Brain microvascular endothelial cell (primary cell): ENCODE data around the gene RPS3.
"Not testable (repeated sequence)": the region's sequence is repeated elsewhere in the genome, so short reads cannot be mapped to it uniquely, and the experiment has no call there.

Experiments used
- DNase-seq: peaks from one replicate; pipeline ENCODE4 v3.0.0-alpha.2; 2020
- H3K27ac ChIP-seq: fragments of 250-450 bp; sonication (Bioruptor Pico); 2 replicates; pipeline ENCODE4 v1.5.1; 2020; ENCODE audit warnings: mild to moderate bottlenecking, moderate library complexity
- H3K27me3 ChIP-seq: fragments of 250-450 bp; sonication (Bioruptor Pico); replicated peaks from 2 replicates; pipeline ENCODE4 v1.5.1; 2020; ENCODE audit warnings: mild to moderate bottlenecking
- H3K36me3 ChIP-seq: fragments of 250-450 bp; sonication (Bioruptor Pico); replicated peaks from 2 replicates; pipeline ENCODE4 v1.5.1; 2020; ENCODE audit warnings: mild to moderate bottlenecking
- H3K4me3 ChIP-seq: 2 replicates; pipeline ENCODE4 v1.5.1; 2011; ENCODE audit warnings: low read depth, mild to moderate bottlenecking, control low read depth, low read length, moderate library complexity
- CTCF ChIP-seq: IDR thresholded peaks from 2 replicates; pipeline ENCODE4 v1.5.1; 2011; ENCODE audit warnings: low read depth, mild to moderate bottlenecking, moderate library complexity, low read length, control low read depth, inconsistent platforms; ENCODE audit errors: missing control alignments
- in situ Hi-C: cut with HindIII; loops from 2 replicates; pipeline ENCODE4 v1.10.0; 2017; ENCODE audit warnings: low sequenced_read_pairs, low pct_ligation_motif_present

Gene RPS3

DNA sequence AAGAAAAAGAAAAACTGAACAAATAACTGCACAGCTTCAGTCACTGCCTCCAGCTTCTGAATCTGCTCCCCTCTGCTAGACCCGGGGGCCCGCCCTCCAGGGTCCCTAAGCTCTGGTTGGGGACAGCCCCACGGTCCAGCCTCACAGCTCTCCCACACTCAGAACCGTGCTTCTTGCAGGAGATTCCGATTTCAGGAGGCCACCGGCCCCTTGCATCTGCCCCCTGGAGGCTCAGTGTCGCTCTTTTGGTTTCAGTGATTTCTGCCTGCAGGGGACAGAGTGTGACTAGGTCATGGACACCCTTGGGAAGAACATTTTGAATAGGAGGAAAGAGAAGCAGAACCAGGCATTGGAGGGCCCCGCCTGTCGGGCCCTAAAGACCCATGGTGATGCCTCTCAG lies 23.1 kb upstream of the RPS3 start:
- H3K27me3 ChIP-seq, result no peaks in the 10 kb centered on the region
- no peak overlapping the region for H3K27ac ChIP-seq
- no peaks in the 10 kb centered on the region for H3K36me3 ChIP-seq
- DNase-seq, result no peak
- in situ Hi-C loops, result no loop called here
- no peak overlapping the region for H3K4me3 ChIP-seq
- TF ChIP-seq CTCF, result peak; percentile 53

DNA sequence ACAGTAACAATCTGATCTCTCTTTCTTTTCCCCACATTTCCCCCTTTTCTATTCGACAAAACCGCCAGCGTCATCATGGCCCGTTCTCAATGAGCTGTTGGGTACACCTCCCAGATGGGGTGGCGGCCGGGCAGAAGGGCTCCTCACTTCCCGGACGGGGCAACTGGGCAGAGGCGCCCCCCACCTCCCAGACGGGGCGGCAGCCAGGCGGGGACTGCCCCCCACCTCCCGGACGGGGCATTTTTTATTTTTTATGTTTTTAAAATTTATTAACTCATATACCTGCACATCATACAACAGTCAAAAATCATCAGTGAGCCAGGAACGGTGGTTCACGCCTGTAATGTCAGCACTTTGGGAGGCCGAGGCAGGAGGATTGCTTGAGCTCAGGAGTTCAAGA lies 20.5 kb upstream of the RPS3 start:
- DNase-seq, H3K27ac ChIP-seq, H3K4me3 ChIP-seq, H3K27me3 ChIP-seq, in situ Hi-C loops, H3K36me3 ChIP-seq: not testable (repeated sequence)

DNA sequence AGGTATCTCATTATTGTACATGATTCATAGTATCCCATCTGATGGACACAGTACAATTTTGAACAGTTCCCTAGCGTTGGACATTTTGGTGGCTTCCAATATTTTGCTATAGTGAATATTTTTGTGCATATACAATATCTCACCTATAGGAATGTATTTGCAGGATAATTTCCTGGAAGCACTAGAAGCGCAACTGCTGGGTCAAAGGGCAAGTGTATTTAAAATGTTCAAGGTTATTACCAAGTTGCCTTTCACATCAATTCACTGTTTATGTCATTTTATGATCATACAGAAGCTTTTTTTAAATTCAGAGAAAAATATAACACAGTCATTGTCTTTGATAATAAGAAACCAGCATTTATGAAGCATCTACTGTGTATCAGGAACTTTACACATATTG lies 19.1 kb upstream of the RPS3 start:
- no peak overlapping the region for H3K27ac ChIP-seq
- no peak for DNase-seq
- no peaks in the 10 kb centered on the region for H3K36me3 ChIP-seq
- no peak for TF ChIP-seq CTCF
- in situ Hi-C loops, result no loop called here
- no peaks in the 10 kb centered on the region for H3K27me3 ChIP-seq
- no peak overlapping the region for H3K4me3 ChIP-seq

- no peak for TF ChIP-seq CTCF
- H3K36me3 ChIP-seq, result no peaks in the 10 kb centered on the region
- no peak overlapping the region for H3K4me3 ChIP-seq
- H3K27me3 ChIP-seq, result no peaks in the 10 kb centered on the region
- DNase-seq, result no peak
- in situ Hi-C loops, result no loop called here
- H3K27ac ChIP-seq, result no peak overlapping the region
These were observed 18.4 kb upstream of the RPS3 start for GRCh38 chr11:75380716-75381420.

DNA sequence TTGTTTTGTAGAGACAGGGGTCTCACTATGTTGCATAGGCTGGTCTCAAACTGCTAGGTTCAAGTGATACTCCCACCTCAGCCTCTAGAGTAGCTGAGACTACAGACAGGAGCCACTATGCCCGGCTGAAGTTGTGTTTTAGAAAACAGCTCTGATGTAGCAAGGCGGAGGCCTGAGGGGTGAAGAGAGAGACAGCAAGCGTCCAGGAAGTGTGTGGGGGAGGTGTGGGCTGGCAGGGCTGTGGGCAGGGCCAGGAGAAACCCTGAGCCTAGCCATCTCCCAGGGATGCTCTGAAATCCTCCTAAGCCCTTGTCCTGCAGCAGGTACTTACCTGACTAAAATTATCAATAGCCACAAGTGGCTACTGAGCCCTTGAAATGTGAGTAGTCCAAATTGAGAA lies 16.1 kb upstream of the RPS3 start:
- no peak overlapping the region for H3K27ac ChIP-seq
- H3K27me3 ChIP-seq, result no peaks in the 10 kb centered on the region
- H3K36me3 ChIP-seq, result no peaks in the 10 kb centered on the region
- H3K4me3 ChIP-seq, result no peak overlapping the region
- no peak for TF ChIP-seq CTCF
- no peak for DNase-seq
- in situ Hi-C loops, result no loop called here

- in situ Hi-C loops, result no loop called here
- no peaks in the 10 kb centered on the region for H3K36me3 ChIP-seq
- H3K27ac ChIP-seq, result no peak overlapping the region
- no peak overlapping the region for H3K4me3 ChIP-seq
- H3K27me3 ChIP-seq, result no peaks in the 10 kb centered on the region
- peak; percentile 18 for DNase-seq
- TF ChIP-seq CTCF, result peak; percentile 99
These were observed 14.8 kb upstream of the RPS3 start for GRCh38 chr11:75384438-75385080.
